Measurements from ENCODE around the gene GALM.
A peak's percentile ranks its signal among the peaks of the same experiment; 100 is the strongest.
"Not testable (repeated sequence)": the region's sequence is repeated elsewhere in the genome, so short reads cannot be mapped to it uniquely, and the experiment has no call there.

Gene GALM

DNA sequence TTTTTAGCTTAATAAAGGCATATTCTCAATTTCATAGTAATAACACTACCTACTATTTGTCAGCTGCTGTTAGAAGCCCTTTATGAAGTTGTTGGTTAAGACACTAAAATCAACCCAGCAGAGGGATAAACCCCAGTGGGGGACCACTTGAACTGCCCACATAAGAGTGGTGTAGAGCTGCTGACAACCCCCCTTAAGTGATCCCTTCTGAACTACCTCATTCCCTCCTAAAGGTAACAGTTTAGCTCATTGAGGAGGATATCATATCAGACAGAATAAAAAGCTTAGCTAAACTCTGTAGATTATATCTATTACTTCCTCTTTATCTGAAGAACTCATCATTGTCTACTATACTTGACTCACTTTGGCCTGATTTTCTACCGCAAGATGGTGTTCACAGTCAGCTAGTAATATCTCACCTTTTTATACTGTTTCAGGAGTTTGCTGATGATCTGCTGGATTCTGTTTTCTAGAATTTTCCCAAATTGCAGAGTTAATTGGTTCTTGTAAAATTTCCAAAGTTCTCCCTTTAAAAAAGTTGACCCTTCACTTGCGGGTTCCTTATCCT is 16.2 kb downstream of the GALM start:
- no peak overlapping the region for H3K4me3 ChIP-seq (ENCODE audit: low read length)
- no peak for DNase-seq (ENCODE audit: low read depth)
- TF ChIP-seq, protein P1, sequence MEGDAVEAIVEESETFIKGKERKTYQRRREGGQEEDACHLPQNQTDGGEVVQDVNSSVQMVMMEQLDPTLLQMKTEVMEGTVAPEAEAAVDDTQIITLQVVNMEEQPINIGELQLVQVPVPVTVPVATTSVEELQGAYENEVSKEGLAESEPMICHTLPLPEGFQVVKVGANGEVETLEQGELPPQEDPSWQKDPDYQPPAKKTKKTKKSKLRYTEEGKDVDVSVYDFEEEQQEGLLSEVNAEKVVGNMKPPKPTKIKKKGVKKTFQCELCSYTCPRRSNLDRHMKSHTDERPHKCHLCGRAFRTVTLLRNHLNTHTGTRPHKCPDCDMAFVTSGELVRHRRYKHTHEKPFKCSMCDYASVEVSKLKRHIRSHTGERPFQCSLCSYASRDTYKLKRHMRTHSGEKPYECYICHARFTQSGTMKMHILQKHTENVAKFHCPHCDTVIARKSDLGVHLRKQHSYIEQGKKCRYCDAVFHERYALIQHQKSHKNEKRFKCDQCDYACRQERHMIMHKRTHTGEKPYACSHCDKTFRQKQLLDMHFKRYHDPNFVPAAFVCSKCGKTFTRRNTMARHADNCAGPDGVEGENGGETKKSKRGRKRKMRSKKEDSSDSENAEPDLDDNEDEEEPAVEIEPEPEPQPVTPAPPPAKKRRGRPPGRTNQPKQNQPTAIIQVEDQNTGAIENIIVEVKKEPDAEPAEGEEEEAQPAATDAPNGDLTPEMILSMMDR (conservative IDR thresholded peaks at IDR 0.05; ENCODE audit: low read length), result no peak

DNA sequence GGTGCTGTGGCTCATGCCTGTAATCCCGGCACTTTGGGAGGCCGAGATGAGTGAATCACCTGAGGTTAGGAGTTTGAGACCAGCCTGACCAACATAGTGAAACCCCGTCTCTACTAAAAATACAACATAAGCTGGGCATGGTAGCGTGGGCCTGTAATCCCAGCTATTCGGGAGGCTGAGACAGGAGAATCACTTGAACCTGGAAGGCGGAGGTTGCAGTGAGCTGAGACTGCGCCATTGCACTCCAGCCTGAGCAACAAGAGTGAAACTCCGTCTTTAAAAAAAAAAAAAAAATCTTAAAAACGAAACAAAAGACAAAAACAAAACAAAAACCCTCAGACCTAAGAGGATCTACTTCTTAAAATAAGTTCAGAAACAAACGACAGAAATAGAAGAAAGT is 16.7 kb downstream of the GALM start:
- not testable (repeated sequence) for DNase-seq (ENCODE audit: low read depth); H3K4me3 ChIP-seq (ENCODE audit: low read length)

DNA sequence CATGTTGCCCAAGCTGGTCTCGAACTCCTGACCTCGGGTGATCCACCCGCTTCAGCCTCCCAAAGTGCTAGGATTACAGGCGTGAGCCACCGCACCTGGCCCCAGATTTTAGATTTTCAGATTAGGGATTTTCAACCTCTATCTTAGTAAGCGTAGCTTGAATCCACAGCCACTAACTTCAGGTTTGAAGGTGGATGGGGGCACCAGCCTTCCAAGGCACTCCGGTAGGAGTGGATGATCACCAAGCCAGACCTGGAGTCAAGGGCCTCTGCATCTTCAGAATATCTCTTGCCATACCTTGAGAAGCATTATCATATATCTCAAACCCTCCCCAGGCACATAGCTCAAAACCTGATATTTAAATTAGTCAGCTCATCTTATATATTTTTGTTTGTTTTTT is 17.9 kb downstream of the GALM start:
- no peak for DNase-seq (ENCODE audit: low read depth)
- H3K4me3 ChIP-seq (ENCODE audit: low read length), result no peak overlapping the region

DNA sequence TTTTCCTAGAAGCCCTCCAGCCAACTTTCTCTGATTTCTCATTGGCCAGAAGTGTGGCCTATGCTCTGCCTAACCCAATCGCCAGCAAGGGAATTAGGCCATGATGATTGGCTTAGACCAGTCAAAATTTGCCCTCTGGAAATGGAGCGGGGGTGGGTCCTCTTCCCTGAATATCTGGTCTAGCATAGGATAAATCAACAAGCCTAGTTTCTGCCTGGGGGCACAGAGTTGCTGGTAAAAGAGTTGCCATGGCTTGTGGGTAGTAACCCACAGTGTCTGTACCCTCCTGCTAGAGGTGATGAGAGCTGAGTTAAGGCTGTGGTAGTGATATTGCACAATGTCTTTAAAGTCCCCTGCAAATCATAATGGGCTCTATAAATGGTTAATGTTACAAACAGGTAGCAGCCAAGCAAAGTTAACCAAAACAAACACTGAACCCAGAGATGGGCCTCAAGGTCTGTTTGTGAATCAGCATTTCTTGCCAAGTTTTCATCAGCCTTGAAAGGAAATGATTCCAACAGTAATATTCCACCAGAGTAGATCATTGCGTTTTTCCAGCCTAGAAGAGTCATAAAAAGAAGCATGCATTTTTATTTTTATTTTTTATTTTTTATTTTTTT is 19.3 kb downstream of the GALM start:
- TF ChIP-seq, protein P1 (conservative IDR thresholded peaks at IDR 0.05; ENCODE audit: low read length), result no peak
- DNase-seq (ENCODE audit: low read depth), result no peak
- H3K4me3 ChIP-seq (ENCODE audit: low read length), result no peak overlapping the region

More for the DNA sequence above, 17.9 kb downstream of the GALM start:
- TF ChIP-seq, protein P1 (conservative IDR thresholded peaks at IDR 0.05; ENCODE audit: low read length), result no peak

DNA sequence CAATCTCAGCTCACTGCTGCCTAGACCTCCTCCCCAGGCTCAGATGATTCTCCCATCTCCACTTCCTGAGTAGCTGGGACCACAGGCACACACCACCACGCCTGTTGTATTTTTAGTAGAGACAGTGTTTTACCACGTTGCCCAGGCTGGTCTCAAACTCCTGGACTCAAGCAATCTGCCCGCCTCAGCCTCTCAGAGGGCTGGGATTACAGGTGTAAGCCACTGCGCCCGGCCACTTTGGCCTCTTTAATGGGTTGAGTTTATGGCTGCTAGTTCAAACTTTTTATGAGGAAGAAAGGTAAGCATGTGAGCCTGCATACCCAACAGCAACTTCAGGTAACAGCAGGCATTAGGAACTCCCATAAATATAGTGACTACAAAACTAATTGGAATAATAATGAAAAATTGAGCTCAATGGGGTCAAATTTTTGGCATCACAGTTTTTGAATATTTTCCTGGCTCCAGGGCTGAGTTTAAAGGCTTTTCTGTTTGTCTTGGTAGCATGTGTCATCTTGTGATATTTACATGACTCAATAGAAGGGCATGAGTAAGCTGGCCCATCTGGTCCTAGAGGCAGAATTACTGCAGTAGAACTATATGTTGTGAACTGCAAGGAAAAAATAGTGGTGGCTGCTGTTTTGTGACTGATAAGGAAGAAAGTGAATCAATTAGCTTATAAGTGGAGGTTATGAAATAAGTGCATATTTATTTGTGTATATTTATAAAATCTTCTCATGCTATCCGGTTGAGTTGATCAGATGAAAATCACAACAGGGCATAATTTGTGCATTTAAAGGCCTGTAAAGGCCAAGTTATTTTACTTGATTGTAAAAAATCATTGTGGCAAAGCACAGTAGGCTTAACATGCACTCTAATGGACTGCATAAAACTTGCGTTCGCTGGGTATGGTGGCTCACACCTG is 24.8 kb downstream of the GALM start:
- TF ChIP-seq, protein P1 (conservative IDR thresholded peaks at IDR 0.05; ENCODE audit: low read length), result no peak
- H3K4me3 ChIP-seq (ENCODE audit: low read length), result no peak overlapping the region

DNA sequence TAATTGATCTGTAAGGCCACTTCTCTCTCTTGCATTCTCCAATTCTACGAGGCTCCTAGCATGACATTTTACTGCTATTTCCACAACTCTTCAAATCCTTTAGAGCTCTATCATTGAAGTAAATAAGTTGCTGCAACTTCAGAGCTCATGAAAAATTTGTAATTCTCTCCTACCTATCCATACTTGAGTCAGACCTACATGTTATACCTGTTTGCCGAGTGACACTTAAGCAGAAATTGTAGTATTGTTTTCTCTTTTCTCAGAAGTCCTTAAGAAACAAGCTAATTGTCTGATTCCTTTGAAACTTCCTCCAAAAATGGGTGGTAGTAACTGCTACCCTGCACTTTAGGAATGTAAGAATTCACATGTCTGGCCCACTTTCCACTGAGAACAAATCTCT is 26.1 kb downstream of the GALM start:
- TF ChIP-seq, protein P1 (conservative IDR thresholded peaks at IDR 0.05; ENCODE audit: low read length), result no peak

More for the DNA sequence above, 24.8 kb downstream of the GALM start:
- DNase-seq (ENCODE audit: low read depth), result peak; percentile 90

DNA sequence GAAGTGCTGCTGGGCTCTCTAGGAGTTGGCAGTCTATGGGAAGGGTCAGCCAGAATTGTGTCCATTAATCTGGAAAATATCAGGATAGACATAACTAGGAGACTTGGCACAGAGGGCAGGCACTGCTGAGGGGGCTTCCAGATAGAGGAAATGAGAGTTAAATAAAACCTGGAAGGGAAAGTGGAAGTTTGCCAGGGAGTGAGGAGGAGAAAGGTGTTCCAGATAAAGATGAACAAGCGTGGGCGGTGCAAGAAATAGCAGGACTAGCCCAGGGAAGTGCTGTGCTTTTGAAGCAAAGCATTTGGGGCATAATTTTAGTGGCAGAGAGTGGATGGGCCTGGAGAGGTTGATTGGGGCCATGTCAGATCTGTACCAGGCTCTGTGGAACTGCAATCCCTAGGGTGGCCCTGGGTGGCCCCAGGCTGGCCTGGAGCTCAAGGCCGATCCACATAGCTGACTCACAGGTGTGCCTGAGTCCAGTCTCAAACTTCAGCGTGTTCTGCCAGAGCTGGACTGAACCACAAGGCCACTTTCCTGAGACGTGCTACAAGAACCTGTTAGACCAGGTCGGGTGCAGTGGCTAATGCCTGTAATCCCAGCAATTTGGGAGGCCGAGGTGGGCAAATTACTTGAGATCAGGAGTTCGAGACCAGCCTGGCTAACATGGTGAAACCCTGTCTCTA is 26.9 kb downstream of the GALM start:
- no peak overlapping the region for H3K4me3 ChIP-seq (ENCODE audit: low read length)
- DNase-seq (ENCODE audit: low read depth), result no peak
- TF ChIP-seq, protein P1 (conservative IDR thresholded peaks at IDR 0.05; ENCODE audit: low read length), result no peak

More for the DNA sequence above, 26.1 kb downstream of the GALM start:
- no peak for DNase-seq (ENCODE audit: low read depth)
- no peak overlapping the region for H3K4me3 ChIP-seq (ENCODE audit: low read length)

Measured in AG10803 (cell line).